Activated CD4-positive, alpha-beta T cell treated with anti-CD3 and anti-CD28 coated beads for 36 hours (primary cell): ENCODE data around the gene HDAC10. TPM values are rescaled to one million over a fixed set of nuclear protein-coding genes. Genes with fewer than 3 reads are reported as not detected.

Source experiments
- ATAC-seq: fragments of 200-7000 bp; cut with Tn5 transposase; one replicate; pipeline ENCODE4 v1.10.0; 2021; ENCODE audit warnings: mild to moderate bottlenecking, moderate library complexity
- CTCF ChIA-PET: fragments of 350-600 bp; sonication (Branson Sonifier 250); formaldehyde crosslinking; loops from one replicate; lab custom pipeline; 2021; ENCODE audit warnings: antibody characterized with exemption; lab: Charles Lee
- POLR2A ChIA-PET: fragments of 350-600 bp; sonication (Branson Sonifier 250); formaldehyde crosslinking; loops from one replicate; lab custom pipeline; 2021; ENCODE audit warnings: antibody characterized with exemption, inconsistent platforms; lab: Charles Lee
- DNase-seq: peaks from one replicate; pipeline ENCODE4 v3.0.0-alpha.2; 2020
- H3K27ac Mint-ChIP-seq: one replicate; pipeline ENCODE4 v1.8.0; 2021; ENCODE audit warnings: mixed read lengths
- H3K27me3 Mint-ChIP-seq: one replicate; pipeline ENCODE4 v1.8.0; 2021; ENCODE audit warnings: mixed read lengths
- H3K36me3 Mint-ChIP-seq: one replicate; pipeline ENCODE4 v1.8.0; 2021; ENCODE audit warnings: low read depth, mixed read lengths
- H3K4me1 Mint-ChIP-seq: one replicate; pipeline ENCODE4 v1.8.0; 2021; ENCODE audit warnings: mixed read lengths
- H3K4me3 Mint-ChIP-seq: one replicate; pipeline ENCODE4 v1.8.0; 2021; ENCODE audit warnings: mild to moderate bottlenecking, moderate library complexity, mixed read lengths
- H3K9me3 Mint-ChIP-seq: one replicate; pipeline ENCODE4 v1.8.0; 2021; ENCODE audit warnings: low read depth, mixed read lengths
- intact Hi-C, 2 experiments: fragments of 100-400 bp; cut with DNase I in 1 of 2; cut with micrococcal nuclease in 1 of 2; formaldehyde crosslinking; loops; one replicate each; pipeline versions ENCODE4 v1.14.2 to v1.15.1; 2022 to 2024; cut with DNase I, micrococcal nuclease
- total RNA-seq, 2 experiments: library from RNA; stranded (reverse); gene quantifications; one replicate each; pipeline ENCODE4 v1.2.3, GENCODE V29; 2021

The HDAC10 gene
- total RNA-seq, 2 experiments from 2014 or later: 33.5 to 41.5 TPM

- Mint-ChIP-seq H3K27me3 (no peaks in the 10 kb centered on the region), H3K4me3 (no peak overlapping the region), H3K27ac (no peak overlapping the region), H3K36me3 (peaks cover 33% of the 10 kb centered on the region), H3K4me1 (no peaks in the 10 kb centered on the region), H3K9me3 (no peaks in the 10 kb centered on the region)
- ATAC-seq: peak; percentile 40
- intact Hi-C loops: no loop called here
- no peak for DNase-seq
- POLR2A ChIA-PET: no interaction called here
- CTCF ChIA-PET: interaction anchor here (0.6 to 1.4 kb wide), 2 partner anchors 19 to 70 kb away, joined by 4 to 6 read pairs; no protein-coding TSS in a partner anchor
Measured at GRCh38 chr22:50218996-50219727, 31.9 kb downstream of the HDAC10 start.

GRCh38 chr22:50218153-50218995, 32.7 kb downstream of the HDAC10 start:
- no peak for ATAC-seq
- Mint-ChIP-seq H3K9me3 (no peaks in the 10 kb centered on the region), H3K27ac (no peak overlapping the region), H3K27me3 (no peaks in the 10 kb centered on the region), H3K36me3 (peaks cover 34% of the 10 kb centered on the region), H3K4me3 (no peak overlapping the region), H3K4me1 (no peaks in the 10 kb centered on the region)
- POLR2A ChIA-PET: no interaction called here
- DNase-seq: no peak
- intact Hi-C loops: no loop called here
- CTCF ChIA-PET: interaction anchor here (0.6 to 1.4 kb wide), 2 partner anchors 20 to 70 kb away, joined by 4 to 6 read pairs; no protein-coding TSS in a partner anchor

- no peak for DNase-seq
- Mint-ChIP-seq H3K36me3 (peaks cover 30% of the 10 kb centered on the region), H3K4me1 (no peaks in the 10 kb centered on the region), H3K27ac (no peak overlapping the region), H3K27me3 (no peaks in the 10 kb centered on the region), H3K4me3 (no peak overlapping the region), H3K9me3 (no peaks in the 10 kb centered on the region)
- ChIA-PET POLR2A (no interaction called here), CTCF (interaction anchor here (1.4 kb wide), 1 partner anchor 69 kb away, joined by 4 read pairs; no protein-coding TSS in a partner anchor)
- ATAC-seq: no peak
- intact Hi-C loops: no loop called here
Measured at GRCh38 chr22:50217543-50218152, 33.4 kb downstream of the HDAC10 start.

GRCh38 chr22:50216684-50217520, 34.2 kb downstream of the HDAC10 start:
- no peaks in the 10 kb centered on the region for H3K27me3 Mint-ChIP-seq
- DNase-seq: no peak
- H3K36me3 Mint-ChIP-seq: peaks cover 37% of the 10 kb centered on the region
- no peak for ATAC-seq
- no peak overlapping the region for H3K4me3 Mint-ChIP-seq
- CTCF ChIA-PET: interaction anchor here (1.0 kb wide), 1 partner anchor 21 kb away, joined by 5 read pairs; no protein-coding TSS in a partner anchor
- intact Hi-C loops: no loop called here
- POLR2A ChIA-PET: no interaction called here
- no peaks in the 10 kb centered on the region for H3K9me3 Mint-ChIP-seq
- H3K27ac Mint-ChIP-seq: no peak overlapping the region
- H3K4me1 Mint-ChIP-seq: no peaks in the 10 kb centered on the region

- no peak overlapping the region for H3K4me3 Mint-ChIP-seq
- H3K9me3 Mint-ChIP-seq: no peaks in the 10 kb centered on the region
- H3K27ac Mint-ChIP-seq: no peak overlapping the region
- ChIA-PET CTCF (interaction anchor here (0.7 to 1.0 kb wide), 2 partner anchors 21 to 66 kb away, joined by 3 to 5 read pairs; no protein-coding TSS in a partner anchor), POLR2A (no interaction called here)
- no peaks in the 10 kb centered on the region for H3K27me3 Mint-ChIP-seq
- ATAC-seq: no peak
- H3K36me3 Mint-ChIP-seq: peaks cover 38% of the 10 kb centered on the region
- DNase-seq: no peak
- no peaks in the 10 kb centered on the region for H3K4me1 Mint-ChIP-seq
- intact Hi-C loops: no loop called here
Measured at GRCh38 chr22:50216055-50216683, 34.9 kb downstream of the HDAC10 start.

GRCh38 chr22:50215297-50216054, 35.6 kb downstream of the HDAC10 start:
- intact Hi-C loops: no loop called here
- H3K27me3 Mint-ChIP-seq: no peaks in the 10 kb centered on the region
- H3K27ac Mint-ChIP-seq: no peak overlapping the region
- H3K36me3 Mint-ChIP-seq: peaks cover 36% of the 10 kb centered on the region
- POLR2A ChIA-PET: no interaction called here
- CTCF ChIA-PET: interaction anchor here (0.7 to 1.5 kb wide), 3 partner anchors 22 to 66 kb away, joined by 3 to 5 read pairs (median 5); no protein-coding TSS in a partner anchor
- no peak overlapping the region for H3K4me3 Mint-ChIP-seq
- DNase-seq (no peak), ATAC-seq (no peak)
- H3K4me1 Mint-ChIP-seq: no peaks in the 10 kb centered on the region
- H3K9me3 Mint-ChIP-seq: no peaks in the 10 kb centered on the region

GRCh38 chr22:50213263-50213662, 37.8 kb downstream of the HDAC10 start:
- Mint-ChIP-seq H3K9me3 (no peaks in the 10 kb centered on the region), H3K4me3 (no peak overlapping the region), H3K27me3 (no peaks in the 10 kb centered on the region), H3K4me1 (peaks cover 4% of the 10 kb centered on the region), H3K36me3 (peaks cover 32% of the 10 kb centered on the region), H3K27ac (no peak overlapping the region)
- no peak for ATAC-seq
- CTCF ChIA-PET: interaction anchor here (1.2 kb wide), 1 partner anchor 64 kb away, joined by 3 read pairs; no protein-coding TSS in a partner anchor
- DNase-seq: no peak
- intact Hi-C loops: no loop called here
- POLR2A ChIA-PET: no interaction called here

GRCh38 chr22:50211147-50211546, 39.9 kb downstream of the HDAC10 start:
- H3K27ac Mint-ChIP-seq: no peak overlapping the region
- POLR2A ChIA-PET: no interaction called here

GRCh38 chr22:50210378-50211139, 40.5 kb downstream of the HDAC10 start:
- ATAC-seq (no peak), DNase-seq (no peak)
- H3K27ac Mint-ChIP-seq: no peak overlapping the region
- intact Hi-C loops: loop anchor here in 1 of 2 experiments (1.0 to 2.0 kb wide), 3 partner anchors 61 to 444 kb away; no protein-coding TSS in a partner anchor
- peaks cover 22% of the 10 kb centered on the region for H3K36me3 Mint-ChIP-seq
- peaks cover 4% of the 10 kb centered on the region for H3K4me1 Mint-ChIP-seq
- POLR2A ChIA-PET: no interaction called here
- CTCF ChIA-PET: interaction anchor here (1.1 to 1.6 kb wide), 3 partner anchors 30 to 62 kb away, joined by 3 to 13 read pairs (median 3); no protein-coding TSS in a partner anchor
- no peak overlapping the region for H3K4me3 Mint-ChIP-seq
- no peaks in the 10 kb centered on the region for H3K9me3 Mint-ChIP-seq
- no peaks in the 10 kb centered on the region for H3K27me3 Mint-ChIP-seq

More at GRCh38 chr22:50211147-50211546, 39.9 kb downstream of the HDAC10 start:
- Mint-ChIP-seq H3K9me3 (no peaks in the 10 kb centered on the region), H3K27me3 (no peaks in the 10 kb centered on the region), H3K4me3 (no peak overlapping the region), H3K36me3 (peaks cover 24% of the 10 kb centered on the region), H3K4me1 (peaks cover 4% of the 10 kb centered on the region)
- ATAC-seq (no peak), DNase-seq (no peak)
- intact Hi-C loops: loop anchor here in 1 of 2 experiments (2.0 kb wide), 1 partner anchor 444 kb away; no protein-coding TSS in a partner anchor
- CTCF ChIA-PET: interaction anchor here (1.1 to 1.6 kb wide), 3 partner anchors 29 to 63 kb away, joined by 3 to 13 read pairs (median 3); no protein-coding TSS in a partner anchor
